ENCODE results near the gene APOL4.
"Not testable (repeated sequence)": the region's sequence is repeated elsewhere in the genome, so short reads cannot be mapped to it uniquely, and the experiment has no call there.

The APOL4 gene

DNA sequence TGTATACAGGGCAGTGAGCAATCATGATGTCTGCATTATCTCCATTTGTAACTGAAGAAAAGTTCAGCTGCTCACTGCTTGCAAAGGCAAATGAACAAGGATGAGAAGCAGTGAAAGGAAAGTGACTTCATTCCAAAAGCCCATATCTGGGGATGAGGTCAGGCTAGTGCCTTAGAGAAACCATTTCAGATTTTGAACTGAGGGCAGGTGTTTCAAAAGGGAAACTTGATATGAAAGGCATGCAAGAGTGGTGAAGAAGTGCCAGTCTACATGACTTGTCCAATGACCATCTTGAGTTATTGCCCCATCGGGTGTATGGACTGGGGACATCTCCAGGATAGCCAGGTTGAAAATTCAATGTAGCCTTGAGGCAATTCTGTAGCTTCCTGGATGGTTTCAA, 7.3 kb upstream of the APOL4 start:
- in situ Hi-C loops (cut with MboI; ENCODE audit: low sequenced_read_pairs, unreplicated experiment), result no loop called here

DNA sequence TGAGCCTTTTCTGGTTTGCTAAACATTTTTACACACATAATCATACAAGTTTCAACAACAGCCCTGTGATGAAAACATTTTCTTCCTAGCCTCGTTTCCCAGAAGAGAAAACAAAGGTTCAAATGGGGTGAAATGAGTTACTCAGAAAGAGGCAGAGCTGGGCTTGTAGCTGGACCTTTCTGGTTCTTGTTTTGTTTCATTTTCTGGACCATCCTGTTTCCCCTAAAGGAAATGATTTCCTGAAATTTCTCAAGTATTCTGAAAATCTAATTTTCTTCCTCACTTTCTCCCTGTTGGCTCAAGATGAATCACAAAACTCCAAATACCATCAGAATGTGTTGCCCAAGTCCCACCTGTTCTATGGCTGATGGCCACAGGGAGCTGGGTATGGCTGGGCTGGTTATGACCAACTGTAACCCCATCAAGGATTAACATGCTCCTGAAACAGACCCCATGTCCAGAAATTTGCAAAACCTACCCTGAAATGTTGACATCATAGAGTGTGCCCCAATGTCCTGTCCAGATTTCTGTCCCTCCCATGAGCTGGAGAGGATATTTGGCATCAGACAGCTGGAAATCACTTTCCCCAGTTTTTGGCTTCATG, 6.7 kb upstream of the APOL4 start:
- DNase-seq (ENCODE audit: low spot score), result no peak
- in situ Hi-C loops (cut with MboI; ENCODE audit: low sequenced_read_pairs, unreplicated experiment), result no loop called here

More for the DNA sequence above, 7.3 kb upstream of the APOL4 start:
- DNase-seq (ENCODE audit: low spot score), result no peak
- TF ChIP-seq, protein P1, sequence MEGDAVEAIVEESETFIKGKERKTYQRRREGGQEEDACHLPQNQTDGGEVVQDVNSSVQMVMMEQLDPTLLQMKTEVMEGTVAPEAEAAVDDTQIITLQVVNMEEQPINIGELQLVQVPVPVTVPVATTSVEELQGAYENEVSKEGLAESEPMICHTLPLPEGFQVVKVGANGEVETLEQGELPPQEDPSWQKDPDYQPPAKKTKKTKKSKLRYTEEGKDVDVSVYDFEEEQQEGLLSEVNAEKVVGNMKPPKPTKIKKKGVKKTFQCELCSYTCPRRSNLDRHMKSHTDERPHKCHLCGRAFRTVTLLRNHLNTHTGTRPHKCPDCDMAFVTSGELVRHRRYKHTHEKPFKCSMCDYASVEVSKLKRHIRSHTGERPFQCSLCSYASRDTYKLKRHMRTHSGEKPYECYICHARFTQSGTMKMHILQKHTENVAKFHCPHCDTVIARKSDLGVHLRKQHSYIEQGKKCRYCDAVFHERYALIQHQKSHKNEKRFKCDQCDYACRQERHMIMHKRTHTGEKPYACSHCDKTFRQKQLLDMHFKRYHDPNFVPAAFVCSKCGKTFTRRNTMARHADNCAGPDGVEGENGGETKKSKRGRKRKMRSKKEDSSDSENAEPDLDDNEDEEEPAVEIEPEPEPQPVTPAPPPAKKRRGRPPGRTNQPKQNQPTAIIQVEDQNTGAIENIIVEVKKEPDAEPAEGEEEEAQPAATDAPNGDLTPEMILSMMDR (IDR thresholded peaks at IDR 0.05; ENCODE audit: borderline replicate concordance, control extremely low read depth, extremely low read depth, insufficient read depth, missing control alignments), result no peak

DNA sequence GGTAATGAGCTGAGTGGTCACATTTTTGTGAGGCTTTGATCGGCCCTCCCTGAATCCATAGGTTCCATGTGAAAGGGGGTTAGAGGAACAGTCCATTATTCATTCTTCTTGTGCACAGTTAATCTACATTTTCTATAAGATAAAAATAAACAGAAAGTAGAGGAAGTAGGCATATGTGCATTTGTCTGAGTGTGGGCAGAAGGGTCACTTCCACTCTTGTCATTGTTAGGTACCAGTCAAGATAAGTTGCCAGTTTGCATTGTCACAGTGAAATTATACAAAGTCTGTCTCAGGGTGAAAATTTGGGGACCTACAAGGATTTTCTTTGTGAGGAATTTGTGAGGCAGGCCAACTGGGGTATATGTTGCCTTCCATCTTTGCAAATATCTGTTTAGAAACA, 4.6 kb upstream of the APOL4 start:
- in situ Hi-C loops (cut with MboI; ENCODE audit: low sequenced_read_pairs, unreplicated experiment), result no loop called here
- TF ChIP-seq, protein P1 (IDR thresholded peaks at IDR 0.05; ENCODE audit: borderline replicate concordance, control extremely low read depth, extremely low read depth, insufficient read depth, missing control alignments), result no peak
- no peak for DNase-seq (ENCODE audit: low spot score)

More for the DNA sequence above, 6.7 kb upstream of the APOL4 start:
- TF ChIP-seq, protein P1 (IDR thresholded peaks at IDR 0.05; ENCODE audit: borderline replicate concordance, control extremely low read depth, extremely low read depth, insufficient read depth, missing control alignments), result no peak

DNA sequence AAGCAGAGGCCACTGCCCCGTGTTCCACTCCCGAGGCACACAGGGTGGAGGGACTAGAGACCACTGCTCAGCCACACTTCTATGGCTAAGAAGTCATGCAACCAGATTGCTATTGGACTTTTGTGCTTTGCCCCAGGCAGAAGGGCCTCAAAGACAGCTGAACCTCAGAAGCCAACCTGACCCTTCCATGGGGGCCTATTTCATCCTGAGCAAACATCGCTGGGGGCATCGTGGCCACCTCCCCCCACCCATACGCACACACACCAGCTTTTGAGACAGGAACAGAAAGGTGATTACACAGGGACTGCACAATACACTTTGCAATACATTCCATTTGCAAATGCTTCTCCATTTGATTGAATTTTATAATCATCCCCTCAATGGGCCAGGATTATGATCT, 4.0 kb upstream of the APOL4 start:
- in situ Hi-C loops (cut with MboI; ENCODE audit: low sequenced_read_pairs, unreplicated experiment), result not testable (repeated sequence)

DNA sequence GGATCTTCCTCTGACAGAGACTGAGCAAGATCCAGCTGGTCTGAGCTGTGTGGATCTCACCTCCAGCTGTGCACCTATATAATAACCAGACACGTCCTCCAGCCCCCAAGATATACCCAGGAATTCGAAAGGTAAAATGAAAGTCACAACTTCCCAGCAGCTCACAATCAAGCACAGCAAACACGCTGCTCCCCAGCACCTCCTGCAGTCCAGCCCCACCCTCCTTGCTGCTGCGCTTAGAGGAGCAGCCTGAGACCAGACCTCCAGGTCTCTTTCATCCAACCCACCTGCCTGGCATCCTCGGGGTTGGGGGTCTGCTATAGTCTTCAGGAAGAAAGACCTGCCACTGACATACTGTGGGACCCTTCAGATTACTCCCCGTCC, 3.0 kb upstream of the APOL4 start:
- TF ChIP-seq, protein P1 (IDR thresholded peaks at IDR 0.05; ENCODE audit: borderline replicate concordance, control extremely low read depth, extremely low read depth, insufficient read depth, missing control alignments), result no peak
- in situ Hi-C loops (cut with MboI; ENCODE audit: low sequenced_read_pairs, unreplicated experiment), result no loop called here
- DNase-seq (ENCODE audit: low spot score), result no peak

More for the DNA sequence above, 4.0 kb upstream of the APOL4 start:
- DNase-seq (ENCODE audit: low spot score), result not testable (repeated sequence)

DNA sequence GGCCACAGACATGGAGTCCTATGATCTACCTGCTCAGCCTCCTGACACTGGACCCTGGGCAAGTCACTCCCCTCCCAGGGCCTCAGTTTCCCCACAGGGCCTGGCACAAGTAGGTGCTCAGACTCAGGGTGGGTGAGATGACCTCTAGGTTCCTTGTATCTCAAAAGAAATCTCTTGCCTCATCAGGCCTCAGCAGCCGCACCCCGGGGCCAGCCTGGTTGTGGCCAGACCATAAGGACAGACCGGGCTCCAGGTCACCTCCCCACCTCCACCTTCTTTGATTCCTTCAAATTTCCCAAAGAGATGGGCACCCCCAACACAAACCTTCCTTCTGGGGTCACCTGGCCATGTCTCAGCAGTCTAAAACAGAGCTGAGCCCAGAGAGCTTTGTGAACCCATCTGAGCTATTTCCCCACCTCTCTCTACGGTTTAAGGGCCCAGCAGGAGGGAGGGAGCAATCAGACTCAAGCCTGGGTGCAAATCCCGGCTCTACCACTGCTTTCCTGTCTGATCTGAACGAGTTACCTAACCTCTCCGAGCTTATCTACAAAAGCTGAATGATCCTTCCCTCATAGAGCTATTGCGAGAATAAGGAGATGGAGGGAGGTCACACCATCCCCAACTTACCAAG, 2.5 kb upstream of the APOL4 start:
- in situ Hi-C loops (cut with MboI; ENCODE audit: low sequenced_read_pairs, unreplicated experiment), result no loop called here
- TF ChIP-seq, protein P1 (IDR thresholded peaks at IDR 0.05; ENCODE audit: borderline replicate concordance, control extremely low read depth, extremely low read depth, insufficient read depth, missing control alignments), result no peak
- no peak for DNase-seq (ENCODE audit: low spot score)

DNA sequence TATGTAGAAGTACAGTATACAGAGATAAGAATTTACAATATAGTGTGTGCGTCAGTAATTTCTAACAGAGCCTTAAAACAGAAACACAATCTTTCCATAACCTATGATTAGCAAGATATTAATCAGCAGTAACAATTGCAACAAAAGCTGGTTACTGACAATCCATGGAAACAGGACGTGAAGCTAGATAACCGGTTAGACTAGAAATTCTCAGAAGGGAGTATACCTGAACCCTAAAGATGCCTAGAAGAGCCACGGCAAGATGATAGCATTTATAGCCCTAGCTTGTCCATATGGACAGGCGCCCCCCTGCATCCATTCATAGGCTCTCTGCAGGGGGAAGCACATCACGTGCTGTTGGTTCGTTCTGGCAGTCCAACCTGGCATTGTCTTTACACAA, 1.8 kb upstream of the APOL4 start:
- DNase-seq (ENCODE audit: low spot score); in situ Hi-C loops (cut with MboI; ENCODE audit: low sequenced_read_pairs, unreplicated experiment): not testable (repeated sequence)

DNA sequence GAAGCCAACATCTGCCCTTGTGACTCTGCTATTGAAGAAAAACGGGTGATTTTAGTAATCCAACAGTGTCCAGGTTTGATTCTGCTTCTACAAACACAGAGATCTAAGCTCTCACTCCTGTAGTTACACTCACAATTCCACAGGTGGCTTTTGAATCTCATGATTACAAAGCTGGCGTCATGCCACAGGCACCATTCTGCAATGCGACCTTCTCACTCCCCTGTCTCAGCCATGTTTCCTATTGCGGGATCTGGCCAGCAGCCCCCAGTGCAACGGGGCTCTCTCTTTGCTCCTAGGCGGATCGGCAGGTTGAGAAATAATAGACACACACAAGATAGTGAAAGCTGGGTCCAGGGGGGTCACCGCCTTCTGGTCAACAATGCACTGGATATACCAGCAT, 1.3 kb upstream of the APOL4 start:
- DNase-seq (ENCODE audit: low spot score); in situ Hi-C loops (cut with MboI; ENCODE audit: low sequenced_read_pairs, unreplicated experiment): not testable (repeated sequence)

DNA sequence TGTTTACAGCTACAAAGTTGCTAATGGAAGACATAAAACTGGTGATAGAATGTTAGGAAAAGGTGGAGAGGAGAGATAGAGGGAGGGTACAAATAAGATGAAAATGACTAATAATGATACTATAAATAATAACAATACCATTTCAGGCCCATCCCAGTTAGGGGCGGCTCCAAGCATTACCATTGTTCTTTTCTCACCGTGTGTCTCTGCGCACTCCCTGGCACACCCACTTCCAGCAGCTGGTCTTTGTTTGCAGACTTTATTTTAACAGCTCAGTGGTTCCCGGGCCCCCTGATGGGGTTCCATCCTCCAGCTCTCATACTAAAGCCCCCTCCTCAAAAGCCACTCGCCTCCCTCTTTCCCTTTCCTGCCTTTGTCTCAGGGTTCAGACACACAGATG, 584 bp downstream of the APOL4 start:
- DNase-seq (ENCODE audit: low spot score); in situ Hi-C loops (cut with MboI; ENCODE audit: low sequenced_read_pairs, unreplicated experiment): not testable (repeated sequence)

Measured in GM13976 (cell line).